Sigmoid colon (tissue), 7 donors: ENCODE data around the gene PRKCI. TPM values are rescaled to one million over a fixed set of nuclear protein-coding genes. Genes with fewer than 3 reads are reported as not detected.

Experiments
- DNase-seq: peaks from one replicate; pipeline ENCODE4 v3.0.0-alpha.2; 2019
- H3K27ac ChIP-seq, 4 donors: fragments of 200-600 bp; sonication (generic); one replicate each; pipeline ENCODE4 v1.5.1; 2016 to 2019; ENCODE audit warnings: mild to moderate bottlenecking in 1 of 4
- H3K27me3 ChIP-seq, 3 donors: fragments of 200-600 bp; sonication (generic); one replicate each; pipeline ENCODE4 v1.5.1; 2019; ENCODE audit warnings: mild to moderate bottlenecking in 1 of 3
- H3K36me3 ChIP-seq, 4 donors: fragments of 200-600 bp; sonication (generic); one replicate each; pipeline ENCODE4 v1.5.1; 2016 to 2019
- H3K4me1 ChIP-seq, 4 donors: fragments of 200-600 bp; sonication (generic); one replicate each; pipeline ENCODE4 v1.5.1; 2017 to 2019
- H3K4me3 ChIP-seq, 4 donors: fragments of 200-600 bp; sonication (generic); one replicate each; pipeline ENCODE4 v1.5.1; 2017 to 2019; ENCODE audit warnings: mild to moderate bottlenecking in 2 of 4, moderate library complexity in 1 of 4
- H3K9me3 ChIP-seq, 4 donors: fragments of 200-600 bp in 3 of 4; sonication (generic) in 3 of 4; one replicate each; pipeline versions ENCODE4 v1.5.1 to v1.6.1; 2013 to 2019
- EP300 ChIP-seq, 4 donors: sonication (generic); formaldehyde crosslinking; IDR thresholded peaks; one replicate each; pipeline ENCODE4 v1.6.1; 2017; ENCODE audit warnings: antibody characterized with exemption in 4 of 4
- POLR2A ChIP-seq, 2 donors: fragments of 450-650 bp; IDR thresholded peaks; one replicate each; pipeline ENCODE4 v1.6.1; 2016; ENCODE audit warnings: antibody characterized with exemption in 2 of 2, mild to moderate bottlenecking in 2 of 2, moderate library complexity in 2 of 2
- POLR2AphosphoS5 ChIP-seq, 4 donors: sonication (generic); formaldehyde crosslinking; IDR thresholded peaks; one replicate each; pipeline ENCODE4 v1.6.1; 2017; ENCODE audit warnings: antibody characterized with exemption in 4 of 4
- WGBS, 2 donors: extraction: QIAGEN DNeasy Blood & Tissue Kit; methylation state at CpG; one replicate each; pipeline ENCODE4 v1.1.7; 2013; 5-methylcytosine and 5-hydroxymethylcytosine counted together
- intact Hi-C: fragments of 100-400 bp; cut with DNase I; formaldehyde crosslinking; loops from one replicate; pipeline ENCODE4 v1.15.1; 2023
- polyA plus RNA-seq, 3 donors: library from polyadenylated mRNA; stranded (reverse); fragments of 200-250 nt; gene quantifications; one replicate each; pipeline ENCODE4 v1.2.3, GENCODE V29; 2013
- total RNA-seq, 4 donors: library from RNA; depleted of rRNA; stranded (reverse); fragments of >200 nt; gene quantifications; one replicate each; pipeline ENCODE4 v1.1.0, GENCODE V29; 2016
- TF ChIP-seq, protein P1 (sequence below), 4 experiments: fragments of 450-650 bp in 3 of 4; fragments of 200-600 bp in 1 of 4; IDR thresholded peaks; one replicate each; pipeline ENCODE4 v1.5.1; 2016 to 2019; ENCODE audit warnings: antibody characterized with exemption in 4 of 4, mild to moderate bottlenecking in 3 of 4, moderate library complexity in 2 of 4
- donor health status: healthy with polysubstance abuse.
- donor health status: Bipolar disorder and iron deficiency.
- donor health status: healthy.

PRKCI gene
- total and polyA plus RNA-seq, 7 donors, result 11.8 to 33.2 (median 23.9) TPM

DNA sequence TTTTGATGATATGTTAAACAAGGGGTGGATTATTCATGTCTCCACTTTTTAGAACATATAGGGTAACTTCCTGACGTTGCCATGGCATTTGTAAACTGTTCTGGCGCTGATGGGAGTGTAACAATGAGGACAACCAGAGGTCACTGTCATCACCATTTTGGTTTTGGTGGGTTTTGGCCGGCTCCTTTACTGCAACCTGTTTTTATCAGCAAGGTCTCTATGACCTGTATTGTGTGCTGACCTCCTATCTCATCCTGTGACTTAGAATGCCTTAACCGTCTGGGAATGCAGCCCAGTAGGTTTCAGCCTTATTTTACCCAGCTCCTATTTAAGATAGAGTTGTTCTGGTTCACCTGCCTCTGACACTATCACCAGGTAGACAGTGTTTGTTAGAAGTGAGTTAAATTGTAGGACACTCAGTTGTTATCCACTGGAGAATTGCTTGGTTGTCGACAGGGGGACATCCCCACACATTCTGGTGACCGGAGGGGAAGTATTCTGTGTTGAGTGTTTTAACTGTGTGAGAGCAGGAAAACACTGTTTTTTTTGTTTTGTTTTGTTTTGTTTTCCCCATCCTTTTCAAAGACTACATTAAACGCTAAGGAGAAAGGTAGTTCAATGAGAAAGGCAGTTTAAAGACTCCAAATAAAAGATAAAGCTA, 98.4 kb downstream of the PRKCI start:
- Histone ChIP-seq H3K36me3 (no peaks in the 10 kb centered on the region), H3K4me1 (no peaks in the 10 kb centered on the region), H3K4me3 (no peak overlapping the region), H3K27ac (no peak overlapping the region), H3K27me3 (no peaks in the 10 kb centered on the region), H3K9me3 (no peaks in the 10 kb centered on the region)
- DNase-seq, result no peak
- 78 to 88% methylated on average over 7 of the region's 7 CpGs for WGBS, 2 donors
- TF ChIP-seq, protein P1, sequence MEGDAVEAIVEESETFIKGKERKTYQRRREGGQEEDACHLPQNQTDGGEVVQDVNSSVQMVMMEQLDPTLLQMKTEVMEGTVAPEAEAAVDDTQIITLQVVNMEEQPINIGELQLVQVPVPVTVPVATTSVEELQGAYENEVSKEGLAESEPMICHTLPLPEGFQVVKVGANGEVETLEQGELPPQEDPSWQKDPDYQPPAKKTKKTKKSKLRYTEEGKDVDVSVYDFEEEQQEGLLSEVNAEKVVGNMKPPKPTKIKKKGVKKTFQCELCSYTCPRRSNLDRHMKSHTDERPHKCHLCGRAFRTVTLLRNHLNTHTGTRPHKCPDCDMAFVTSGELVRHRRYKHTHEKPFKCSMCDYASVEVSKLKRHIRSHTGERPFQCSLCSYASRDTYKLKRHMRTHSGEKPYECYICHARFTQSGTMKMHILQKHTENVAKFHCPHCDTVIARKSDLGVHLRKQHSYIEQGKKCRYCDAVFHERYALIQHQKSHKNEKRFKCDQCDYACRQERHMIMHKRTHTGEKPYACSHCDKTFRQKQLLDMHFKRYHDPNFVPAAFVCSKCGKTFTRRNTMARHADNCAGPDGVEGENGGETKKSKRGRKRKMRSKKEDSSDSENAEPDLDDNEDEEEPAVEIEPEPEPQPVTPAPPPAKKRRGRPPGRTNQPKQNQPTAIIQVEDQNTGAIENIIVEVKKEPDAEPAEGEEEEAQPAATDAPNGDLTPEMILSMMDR (IDR thresholded peaks at IDR 0.05), result no peak
- TF ChIP-seq EP300 (IDR thresholded peaks at IDR 0.05), result no peak
- TF ChIP-seq POLR2AphosphoS5 (IDR thresholded peaks at IDR 0.05), result no peak
- TF ChIP-seq POLR2A (IDR thresholded peaks at IDR 0.05), result no peak
- intact Hi-C loops, result no loop called here

DNA sequence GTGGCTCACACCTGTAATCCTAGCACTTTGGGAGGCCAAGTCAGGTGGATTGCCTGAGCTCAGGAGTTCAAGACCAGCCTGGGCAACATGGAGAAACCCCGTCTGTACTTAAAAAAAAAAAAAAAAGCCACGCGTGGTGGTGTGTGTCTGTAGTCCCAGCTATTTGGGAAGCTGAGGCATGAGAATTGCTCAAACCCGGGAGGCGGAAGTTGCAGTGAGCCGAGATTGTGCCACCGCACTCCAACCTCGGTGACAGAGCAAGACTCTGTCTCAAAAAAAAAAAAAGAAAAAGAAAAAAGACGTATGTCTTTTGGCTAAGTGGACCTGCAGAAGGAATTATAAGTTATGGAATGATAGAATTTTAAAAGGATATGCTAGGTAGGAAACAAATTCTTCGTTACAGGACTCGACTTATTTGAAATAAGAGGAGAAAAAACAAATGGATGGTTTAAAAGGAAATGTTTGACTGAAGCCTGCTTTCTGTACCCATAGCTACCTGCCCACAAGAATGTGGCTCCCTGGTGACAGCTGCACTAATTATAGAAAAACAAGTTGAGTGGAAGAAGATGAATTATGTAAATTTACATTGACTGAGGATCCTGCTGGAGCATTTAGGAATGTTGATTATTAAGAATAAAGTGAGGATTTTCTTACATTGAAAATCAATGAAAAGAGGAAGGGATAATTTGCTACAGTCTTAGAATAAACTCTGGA, 99.3 kb downstream of the PRKCI start:
- no peaks in the 10 kb centered on the region for H3K36me3 ChIP-seq
- H3K4me1 ChIP-seq, result no peaks in the 10 kb centered on the region
- H3K27ac ChIP-seq, result no peak overlapping the region
- TF ChIP-seq POLR2AphosphoS5 (IDR thresholded peaks at IDR 0.05) (no peak), EP300 (IDR thresholded peaks at IDR 0.05) (no peak), POLR2A (IDR thresholded peaks at IDR 0.05) (no peak)
- TF ChIP-seq, protein P1 (IDR thresholded peaks at IDR 0.05), result no peak
- no peak overlapping the region for H3K4me3 ChIP-seq
- no peaks in the 10 kb centered on the region for H3K9me3 ChIP-seq
- intact Hi-C loops, result no loop called here
- no peaks in the 10 kb centered on the region for H3K27me3 ChIP-seq
- no peak for DNase-seq
- WGBS, 2 donors, result 91 to 95% methylated on average over 11 of the region's 11 CpGs

DNA sequence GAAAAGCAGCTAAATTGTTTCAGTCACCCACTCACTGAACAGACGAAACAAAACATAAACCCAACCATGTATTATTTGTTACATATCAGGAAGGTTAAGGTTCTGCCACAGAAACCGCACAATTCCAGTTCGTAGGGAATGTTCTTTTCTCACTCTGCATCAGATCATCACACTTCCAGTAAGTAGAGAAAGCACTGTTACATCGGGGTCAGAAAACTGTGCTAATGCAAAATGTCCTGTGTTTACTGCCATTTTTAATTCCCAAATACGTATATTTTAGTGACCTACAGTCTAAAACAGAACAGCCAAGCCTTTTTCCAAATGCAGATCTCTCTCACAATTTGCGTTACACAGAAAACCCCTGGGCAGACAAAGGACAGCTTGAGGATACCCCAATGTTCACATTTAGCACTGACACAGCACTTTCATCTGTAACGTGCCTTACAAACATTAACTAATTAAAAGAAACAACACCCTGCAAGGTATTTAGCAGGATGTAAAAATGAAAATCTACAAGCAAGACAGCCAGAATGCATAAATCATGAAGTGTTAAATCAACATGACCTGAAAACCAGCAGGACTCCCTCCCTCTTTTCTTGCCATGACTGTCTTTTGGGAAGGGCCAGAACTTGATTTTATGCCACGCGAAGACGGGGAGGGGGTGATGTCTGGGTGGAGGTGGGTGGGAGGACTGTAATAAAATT, 100.5 kb downstream of the PRKCI start:
- WGBS, 2 donors, result 75 to 85% methylated on average over 10 of the region's 10 CpGs
- Histone ChIP-seq H3K9me3 (no peaks in the 10 kb centered on the region), H3K4me3 (no peak overlapping the region), H3K27me3 (no peaks in the 10 kb centered on the region), H3K27ac (no peak overlapping the region), H3K36me3 (no peaks in the 10 kb centered on the region), H3K4me1 (no peaks in the 10 kb centered on the region)
- TF ChIP-seq POLR2A (IDR thresholded peaks at IDR 0.05) (no peak), POLR2AphosphoS5 (IDR thresholded peaks at IDR 0.05) (no peak), EP300 (IDR thresholded peaks at IDR 0.05) (no peak)
- TF ChIP-seq, protein P1 (IDR thresholded peaks at IDR 0.05), result no peak
- no peak for DNase-seq
- intact Hi-C loops, result no loop called here

DNA sequence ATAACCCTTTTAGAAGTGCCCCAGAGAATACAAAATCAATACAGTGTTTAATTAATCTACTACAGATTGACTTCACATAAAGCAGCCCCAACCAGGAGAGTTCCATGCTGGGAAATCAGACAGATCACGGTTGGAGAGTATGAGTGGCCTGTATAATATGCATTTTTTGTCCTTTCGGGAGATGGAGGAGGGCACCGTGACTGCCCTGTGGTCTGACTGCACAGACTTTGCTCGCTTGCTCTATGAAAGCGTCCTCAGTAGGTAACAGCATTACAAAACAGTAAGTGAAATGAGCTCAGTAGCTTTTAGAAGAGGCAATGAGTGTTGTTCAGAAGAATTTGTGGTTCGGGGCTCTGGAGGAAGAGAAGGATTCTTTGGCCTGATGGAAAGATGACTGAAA, 101.1 kb downstream of the PRKCI start:
- Histone ChIP-seq H3K4me1 (no peaks in the 10 kb centered on the region), H3K27me3 (no peaks in the 10 kb centered on the region), H3K27ac (no peak overlapping the region), H3K36me3 (no peaks in the 10 kb centered on the region), H3K4me3 (no peak overlapping the region), H3K9me3 (no peaks in the 10 kb centered on the region)
- TF ChIP-seq EP300 (IDR thresholded peaks at IDR 0.05) (no peak), POLR2A (IDR thresholded peaks at IDR 0.05) (no peak), POLR2AphosphoS5 (IDR thresholded peaks at IDR 0.05) (no peak)
- TF ChIP-seq, protein P1 (IDR thresholded peaks at IDR 0.05), result no peak
- intact Hi-C loops, result no loop called here
- WGBS, 2 donors, result 86 to 95% methylated on average over 6 of the region's 6 CpGs
- DNase-seq, result no peak
